ENCODE measurements around the gene CENPS.
"Not testable (repeated sequence)": the region's sequence is repeated elsewhere in the genome, so short reads cannot be mapped to it uniquely, and the experiment has no call there.

CENPS gene

DNA sequence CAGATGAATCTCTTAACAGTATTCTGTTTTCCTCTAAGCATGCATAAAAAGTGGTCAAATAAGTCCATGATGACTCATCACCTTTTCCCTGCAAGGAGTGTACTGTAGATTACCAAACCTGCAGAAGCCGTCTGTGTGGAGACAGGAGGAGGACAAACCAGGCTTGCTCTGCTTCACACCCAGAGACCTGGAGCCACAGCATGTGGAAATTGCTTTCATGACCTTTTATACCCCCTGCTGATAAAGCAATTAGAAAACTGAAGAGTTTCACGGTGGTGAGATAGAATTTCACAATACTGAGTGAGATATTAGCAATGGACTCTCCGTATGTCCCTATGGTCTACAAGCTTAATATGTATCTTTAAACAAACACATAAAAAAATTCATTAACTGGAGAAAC, 29.0 kb downstream of the CENPS start:
- no peak for TF ChIP-seq CTCF (IDR thresholded peaks at IDR 0.05; ENCODE audit: control insufficient read depth, insufficient read depth, low read depth, low read length, missing control alignments)
- DNase-seq (ENCODE audit: low read depth), result peak; percentile 50
- no peak overlapping the region for H3K4me3 ChIP-seq (ENCODE audit: control insufficient read depth, low read depth, low read length)

GRCh38 chr1:10467078-10467477, 36.8 kb downstream of the CENPS start:
- TF ChIP-seq CTCF (IDR thresholded peaks at IDR 0.05; ENCODE audit: control insufficient read depth, insufficient read depth, low read depth, low read length, missing control alignments), result no peak
- H3K4me3 ChIP-seq (ENCODE audit: control insufficient read depth, low read depth, low read length), result no peak overlapping the region
- no peak for DNase-seq (ENCODE audit: low read depth)

GRCh38 chr1:10470043-10470442, 39.8 kb downstream of the CENPS start:
- no peak for TF ChIP-seq CTCF (IDR thresholded peaks at IDR 0.05; ENCODE audit: control insufficient read depth, insufficient read depth, low read depth, low read length, missing control alignments)
- DNase-seq (ENCODE audit: low read depth), result no peak
- H3K4me3 ChIP-seq (ENCODE audit: control insufficient read depth, low read depth, low read length), result no peak overlapping the region

DNA sequence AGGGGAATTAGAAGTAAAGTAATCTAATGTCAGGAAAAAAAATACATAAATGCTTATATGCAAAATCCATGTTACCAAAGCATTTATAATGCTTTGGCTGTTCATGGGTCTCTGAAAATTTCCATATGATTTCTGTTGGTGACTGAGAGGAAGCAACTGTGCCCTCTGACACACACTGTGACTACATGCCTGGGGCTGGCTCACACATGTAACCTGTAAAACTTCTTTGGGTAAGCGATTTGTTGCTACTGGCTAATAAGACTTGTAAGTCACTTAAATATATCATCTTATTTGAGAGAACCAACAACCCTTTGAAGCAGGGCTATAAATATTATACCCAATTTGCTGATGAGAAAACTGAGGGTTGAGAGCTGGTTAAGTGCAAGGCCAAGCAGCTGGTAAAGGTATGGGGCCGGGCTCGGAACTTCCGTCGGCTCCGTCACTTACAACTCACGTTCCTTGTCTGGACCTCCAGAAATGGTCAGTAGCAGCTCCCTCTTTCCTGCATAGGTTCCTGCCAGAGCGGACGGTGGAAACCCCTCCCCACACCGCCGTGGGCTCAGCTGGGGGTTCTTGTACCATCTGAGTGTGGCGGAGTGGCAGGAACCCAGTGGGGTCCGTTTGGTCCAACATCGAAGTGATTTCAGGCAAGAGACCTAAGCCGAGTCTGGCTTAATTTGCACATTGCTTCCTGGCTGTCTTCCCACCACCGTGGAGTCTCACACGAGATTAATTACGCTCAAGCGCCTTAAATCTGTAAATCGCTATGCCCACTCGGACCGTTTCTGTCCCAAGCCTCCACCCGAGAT, 41.4 kb downstream of the CENPS start:
- TF ChIP-seq CTCF (IDR thresholded peaks at IDR 0.05; ENCODE audit: control insufficient read depth, insufficient read depth, low read depth, low read length, missing control alignments), result no peak
- no peak for DNase-seq (ENCODE audit: low read depth)
- H3K4me3 ChIP-seq (ENCODE audit: control insufficient read depth, low read depth, low read length), result peak overlapping the region; percentile 67

DNA sequence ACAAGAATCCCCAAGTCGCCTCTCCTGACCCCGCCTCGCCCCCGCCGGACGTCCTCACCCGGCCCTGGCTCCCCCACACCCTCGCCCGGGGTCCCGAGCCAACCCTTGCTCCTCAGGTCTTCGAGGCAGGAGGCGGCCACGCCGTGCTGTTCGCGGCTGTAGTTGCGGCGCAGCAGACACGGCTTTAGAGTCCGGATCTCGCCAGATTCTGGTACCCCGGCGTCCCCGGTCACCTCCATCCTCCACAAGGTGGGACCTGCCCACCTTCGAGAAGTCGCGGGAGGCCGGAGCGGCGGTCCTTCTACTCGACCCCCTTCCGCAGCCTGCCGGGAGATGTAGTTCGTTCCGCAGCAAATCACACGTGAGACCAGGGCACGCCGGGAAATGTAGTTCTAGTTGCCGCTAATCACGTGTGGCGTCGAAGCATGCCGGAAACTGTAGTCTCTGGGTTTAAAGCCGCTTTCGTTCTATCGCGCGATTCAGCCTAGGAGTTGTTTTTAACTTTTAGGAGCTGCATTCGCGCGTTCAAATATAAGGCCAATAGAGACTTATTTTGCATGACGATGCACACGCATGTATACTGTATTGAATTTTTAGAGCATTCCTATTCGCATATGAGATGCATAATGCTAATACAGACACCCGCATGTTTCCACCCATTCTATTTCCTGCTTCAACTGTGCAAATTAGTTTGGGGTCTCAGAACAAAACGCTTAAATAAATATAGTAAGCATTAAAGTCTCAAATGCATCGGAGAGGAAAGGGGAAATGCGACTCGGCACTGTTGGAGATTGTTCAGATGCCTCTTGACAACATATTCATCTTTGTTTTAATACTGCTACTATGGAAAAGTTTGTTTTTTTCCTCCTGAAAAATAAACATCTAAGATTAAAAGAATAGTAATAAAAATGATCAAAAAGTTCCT, 42.2 kb downstream of the CENPS start, which contains the start of gene DFFA:
Gene DFFA (minus strand): TSS at position 310 of the 925 bp plus-strand sequence. CDS start 71 bp downstream, at position 239.
- peak within 1 kb of the TSS; percentile 67 for H3K4me3 ChIP-seq (ENCODE audit: control insufficient read depth, low read depth, low read length)
- peak; percentile 70 for DNase-seq (ENCODE audit: low read depth)
- no peak for TF ChIP-seq CTCF (IDR thresholded peaks at IDR 0.05; ENCODE audit: control insufficient read depth, insufficient read depth, low read depth, low read length, missing control alignments)

DNA sequence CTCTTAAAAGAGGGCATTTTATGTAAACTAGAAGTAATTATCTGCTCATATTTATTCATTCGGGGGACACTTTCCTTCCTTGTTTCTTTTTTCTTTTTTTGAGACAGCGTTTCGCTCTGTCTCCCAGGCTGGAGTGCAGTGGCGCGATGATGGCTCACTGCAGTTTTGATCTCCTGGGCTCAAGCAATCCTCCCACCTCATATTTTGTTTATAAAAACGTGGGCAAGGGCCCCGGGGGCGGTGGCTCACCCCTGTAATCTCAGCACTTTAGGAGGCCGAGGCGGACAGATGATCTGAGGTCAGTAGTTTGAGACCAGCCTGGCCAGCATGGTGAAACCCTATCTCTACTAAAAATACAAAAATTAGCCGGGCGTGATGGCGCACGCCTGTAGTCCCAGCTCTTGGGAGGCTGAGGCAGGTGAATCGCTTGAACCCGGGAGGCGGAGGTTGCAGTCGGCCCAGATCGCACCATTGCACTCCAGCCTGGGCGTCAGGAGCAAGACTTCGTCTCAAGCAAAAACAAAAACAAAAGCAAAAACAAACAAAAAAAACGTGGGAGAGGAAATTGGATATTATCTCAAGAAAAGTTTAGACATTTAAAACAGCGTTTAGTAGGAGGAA, 43.0 kb downstream of the CENPS start:
- H3K4me3 ChIP-seq (ENCODE audit: control insufficient read depth, low read depth, low read length), result no peak overlapping the region
- no peak for DNase-seq (ENCODE audit: low read depth)
- no peak for TF ChIP-seq CTCF (IDR thresholded peaks at IDR 0.05; ENCODE audit: control insufficient read depth, insufficient read depth, low read depth, low read length, missing control alignments)

DNA sequence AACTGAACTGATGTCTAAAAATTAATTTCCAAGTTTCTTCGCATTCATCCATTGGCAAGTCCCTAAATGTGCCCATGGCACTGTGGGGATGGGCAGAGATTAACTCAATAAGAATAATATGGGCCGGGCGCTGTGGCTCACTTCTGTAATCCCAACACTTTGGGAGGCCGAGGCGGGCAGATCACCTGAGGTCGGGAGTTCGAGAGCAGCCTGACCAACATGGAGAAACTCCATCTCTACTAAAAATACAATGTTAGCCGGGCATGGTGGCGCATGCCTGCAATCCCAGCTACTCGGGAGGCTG, 44.0 kb downstream of the CENPS start:
- DNase-seq (ENCODE audit: low read depth); H3K4me3 ChIP-seq (ENCODE audit: control insufficient read depth, low read depth, low read length): not testable (repeated sequence)

Data from AG09309 (cell line).